ENCODE data around the gene ADGRV1.

The ADGRV1 gene

DNA sequence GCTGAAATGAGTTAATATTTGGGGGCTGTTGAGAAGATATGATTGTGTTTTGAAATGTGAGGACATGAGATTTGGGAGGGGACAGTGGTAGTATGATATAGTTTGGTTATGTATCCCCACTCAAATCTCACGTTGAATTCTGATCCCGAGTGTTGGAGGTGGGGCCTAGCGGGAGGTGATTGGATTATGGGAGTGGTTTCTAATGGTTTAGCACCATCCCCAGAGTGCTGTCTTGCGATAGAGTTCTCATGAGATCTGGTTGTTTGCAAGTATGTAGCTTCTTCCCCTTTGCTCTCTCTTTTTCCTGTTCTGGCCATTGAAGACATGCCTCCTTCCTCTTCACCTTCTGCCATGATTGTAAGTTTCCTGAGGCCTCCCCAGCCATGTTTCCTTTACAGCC, 438.5 kb downstream of the ADGRV1 start:
- Histone ChIP-seq H3K9me3 (ENCODE audit: insufficient read depth, low read depth, low read length) (no peaks in the 10 kb centered on the region), H3K4me2 (ENCODE audit: low read depth, low read length, poor library complexity, severe bottlenecking) (no peak overlapping the region), H3K79me2 (ENCODE audit: insufficient read depth, low read length) (no peaks in the 10 kb centered on the region), H3K36me3 (ENCODE audit: insufficient read depth, low read length) (no peaks in the 10 kb centered on the region), H3K9me2 (replicated peaks; ENCODE audit: low read depth, low read length) (no peaks in the 10 kb centered on the region), H3K4me1 (ENCODE audit: insufficient read depth, low read length, poor library complexity, severe bottlenecking) (no peaks in the 10 kb centered on the region), H3F3A (ENCODE audit: low read depth) (no peaks in the 10 kb centered on the region), H4K20me1 (ENCODE audit: insufficient read depth, low read length, poor library complexity, severe bottlenecking) (no peaks in the 10 kb centered on the region), H3K27me3 (ENCODE audit: insufficient read depth, low read length, poor library complexity, severe bottlenecking) (no peaks in the 10 kb centered on the region), H3K9ac (ENCODE audit: low read depth, low read length, poor library complexity, severe bottlenecking) (no peak overlapping the region), H2AFZ (ENCODE audit: low read length) (no peak overlapping the region), H3K4me3 (ENCODE audit: low read length, poor library complexity, severe bottlenecking) (no peak overlapping the region)
- TF ChIP-seq EZH2phosphoT487 (IDR thresholded peaks at IDR 0.05; ENCODE audit: borderline replicate concordance): no peak
- TF ChIP-seq, protein P1, sequence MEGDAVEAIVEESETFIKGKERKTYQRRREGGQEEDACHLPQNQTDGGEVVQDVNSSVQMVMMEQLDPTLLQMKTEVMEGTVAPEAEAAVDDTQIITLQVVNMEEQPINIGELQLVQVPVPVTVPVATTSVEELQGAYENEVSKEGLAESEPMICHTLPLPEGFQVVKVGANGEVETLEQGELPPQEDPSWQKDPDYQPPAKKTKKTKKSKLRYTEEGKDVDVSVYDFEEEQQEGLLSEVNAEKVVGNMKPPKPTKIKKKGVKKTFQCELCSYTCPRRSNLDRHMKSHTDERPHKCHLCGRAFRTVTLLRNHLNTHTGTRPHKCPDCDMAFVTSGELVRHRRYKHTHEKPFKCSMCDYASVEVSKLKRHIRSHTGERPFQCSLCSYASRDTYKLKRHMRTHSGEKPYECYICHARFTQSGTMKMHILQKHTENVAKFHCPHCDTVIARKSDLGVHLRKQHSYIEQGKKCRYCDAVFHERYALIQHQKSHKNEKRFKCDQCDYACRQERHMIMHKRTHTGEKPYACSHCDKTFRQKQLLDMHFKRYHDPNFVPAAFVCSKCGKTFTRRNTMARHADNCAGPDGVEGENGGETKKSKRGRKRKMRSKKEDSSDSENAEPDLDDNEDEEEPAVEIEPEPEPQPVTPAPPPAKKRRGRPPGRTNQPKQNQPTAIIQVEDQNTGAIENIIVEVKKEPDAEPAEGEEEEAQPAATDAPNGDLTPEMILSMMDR (conservative IDR thresholded peaks at IDR 0.05; ENCODE audit: low read length): no peak

DNA sequence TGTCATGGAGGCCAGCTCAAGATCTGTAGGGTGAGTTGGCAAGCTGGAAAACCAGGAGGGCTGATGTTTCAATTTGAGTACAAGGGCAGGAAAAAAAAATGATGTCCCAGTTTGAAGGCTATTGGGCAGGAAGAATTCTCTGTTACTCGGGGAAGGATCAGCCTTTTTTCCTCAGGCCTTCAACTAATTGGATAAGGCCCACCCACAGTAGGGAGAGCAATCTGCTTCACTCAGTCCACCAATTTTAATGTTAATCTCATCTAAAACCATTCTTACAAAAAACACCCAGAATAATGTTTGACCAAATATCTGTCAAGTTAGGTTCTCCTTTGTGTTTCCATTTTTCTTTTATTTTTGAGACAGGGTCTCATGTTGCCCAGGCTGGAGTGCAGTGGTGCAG, 442.1 kb downstream of the ADGRV1 start:
- H3K4me3 ChIP-seq (ENCODE audit: low read length, poor library complexity, severe bottlenecking): no peak overlapping the region
- H3K4me1 ChIP-seq (ENCODE audit: insufficient read depth, low read length, poor library complexity, severe bottlenecking): no peaks in the 10 kb centered on the region
- no peaks in the 10 kb centered on the region for H4K20me1 ChIP-seq (ENCODE audit: insufficient read depth, low read length, poor library complexity, severe bottlenecking)
- H3K9me3 ChIP-seq (ENCODE audit: insufficient read depth, low read depth, low read length): no peaks in the 10 kb centered on the region
- H2AFZ ChIP-seq (ENCODE audit: low read length): no peak overlapping the region
- TF ChIP-seq, protein P1 (conservative IDR thresholded peaks at IDR 0.05; ENCODE audit: low read length): no peak
- no peak for TF ChIP-seq EZH2phosphoT487 (IDR thresholded peaks at IDR 0.05; ENCODE audit: borderline replicate concordance)
- H3K36me3 ChIP-seq (ENCODE audit: insufficient read depth, low read length): no peaks in the 10 kb centered on the region
- H3K4me2 ChIP-seq (ENCODE audit: low read depth, low read length, poor library complexity, severe bottlenecking): no peak overlapping the region
- no peaks in the 10 kb centered on the region for H3F3A ChIP-seq (ENCODE audit: low read depth)
- H3K79me2 ChIP-seq (ENCODE audit: insufficient read depth, low read length): no peaks in the 10 kb centered on the region
- no peaks in the 10 kb centered on the region for H3K9me2 ChIP-seq (replicated peaks; ENCODE audit: low read depth, low read length)
- no peak overlapping the region for H3K9ac ChIP-seq (ENCODE audit: low read depth, low read length, poor library complexity, severe bottlenecking)
- H3K27me3 ChIP-seq (ENCODE audit: insufficient read depth, low read length, poor library complexity, severe bottlenecking): no peaks in the 10 kb centered on the region

DNA sequence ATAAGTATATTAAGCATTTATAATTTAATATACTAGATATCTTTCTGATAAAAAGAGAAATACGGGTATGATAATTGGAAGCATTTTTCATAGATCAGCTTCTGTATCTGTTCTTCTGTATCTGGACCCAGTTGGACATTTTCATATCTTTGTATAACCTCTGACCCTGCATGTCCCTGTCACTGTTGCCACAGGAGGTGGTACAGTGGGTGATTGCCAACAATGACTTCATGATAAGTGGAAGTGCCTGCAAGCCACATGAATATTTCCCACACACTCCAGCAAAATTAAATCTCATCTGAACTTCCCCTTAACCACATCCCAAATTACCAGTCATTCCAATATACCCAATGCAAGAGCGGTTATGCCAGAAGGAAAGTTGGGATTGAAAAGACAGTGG, 448.1 kb downstream of the ADGRV1 start:
- no peaks in the 10 kb centered on the region for H3K9me2 ChIP-seq (replicated peaks; ENCODE audit: low read depth, low read length)
- no peaks in the 10 kb centered on the region for H3F3A ChIP-seq (ENCODE audit: low read depth)
- no peak overlapping the region for H2AFZ ChIP-seq (ENCODE audit: low read length)
- TF ChIP-seq EZH2phosphoT487 (IDR thresholded peaks at IDR 0.05; ENCODE audit: borderline replicate concordance): no peak
- TF ChIP-seq, protein P1 (conservative IDR thresholded peaks at IDR 0.05; ENCODE audit: low read length): no peak
- no peaks in the 10 kb centered on the region for H3K27me3 ChIP-seq (ENCODE audit: insufficient read depth, low read length, poor library complexity, severe bottlenecking)
- no peak overlapping the region for H3K4me3 ChIP-seq (ENCODE audit: low read length, poor library complexity, severe bottlenecking)
- no peaks in the 10 kb centered on the region for H3K4me1 ChIP-seq (ENCODE audit: insufficient read depth, low read length, poor library complexity, severe bottlenecking)
- H3K9me3 ChIP-seq (ENCODE audit: insufficient read depth, low read depth, low read length): no peaks in the 10 kb centered on the region
- no peak overlapping the region for H3K9ac ChIP-seq (ENCODE audit: low read depth, low read length, poor library complexity, severe bottlenecking)
- no peaks in the 10 kb centered on the region for H4K20me1 ChIP-seq (ENCODE audit: insufficient read depth, low read length, poor library complexity, severe bottlenecking)
- no peak overlapping the region for H3K4me2 ChIP-seq (ENCODE audit: low read depth, low read length, poor library complexity, severe bottlenecking)
- no peaks in the 10 kb centered on the region for H3K36me3 ChIP-seq (ENCODE audit: insufficient read depth, low read length)
- H3K79me2 ChIP-seq (ENCODE audit: insufficient read depth, low read length): no peaks in the 10 kb centered on the region

Measured in Loucy (cell line).